Adrenal gland (tissue), 12 donors: ENCODE measurements around the gene RPL28. TPM values are rescaled to one million over a fixed set of nuclear protein-coding genes. Genes with fewer than 3 reads are reported as not detected.
"Not testable (repeated sequence)": the region's sequence is repeated elsewhere in the genome, so short reads cannot be mapped to it uniquely, and the experiment has no call there.

Source experiments
- DNase-seq, 7 donors: peaks; one replicate each; pipeline ENCODE4 v3.0.0-alpha.2; 2019 to 2020
- H3K27ac ChIP-seq, 5 donors: fragments of 200-600 bp; sonication (generic) in 4 of 5; 1 replicate in 3 of 5; 2 replicates in 2 of 5; pipeline versions ENCODE4 v1.5.1 to v1.8.0; 2016 to 2020; ENCODE audit warnings: mild to moderate bottlenecking in 1 of 5
- H3K27me3 ChIP-seq: fragments of 200-600 bp; 2 replicates; pipeline ENCODE4 v1.8.0; 2021
- H3K36me3 ChIP-seq, 2 donors: fragments of 200-600 bp; replicated peaks in 1 of 2; 1 replicate in 1 of 2; 2 replicates in 1 of 2; pipeline versions ENCODE4 v1.5.1 to v1.8.0; 2018 to 2022
- H3K4me1 ChIP-seq, 2 donors: fragments of 200-600 bp; replicated peaks in 1 of 2; 1 replicate in 1 of 2; 2 replicates in 1 of 2; pipeline versions ENCODE4 v1.5.1 to v1.8.0; 2018 to 2021
- H3K4me3 ChIP-seq, 4 donors: fragments of 200-600 bp; sonication (generic) in 3 of 4; one replicate each; pipeline ENCODE4 v1.5.1; 2016 to 2018
- H3K9me3 ChIP-seq, 3 donors: fragments of 200-600 bp; sonication (generic) in 1 of 3; replicated peaks in 1 of 3; 1 replicate in 2 of 3; 2 replicates in 1 of 3; pipeline versions ENCODE4 v1.5.1 to v1.8.0; 2016 to 2021
- POLR2A ChIP-seq, 2 donors: fragments of 450-650 bp; IDR thresholded peaks; one replicate each; pipeline ENCODE4 v1.6.1; 2017; ENCODE audit warnings: antibody characterized with exemption in 2 of 2, mild to moderate bottlenecking in 2 of 2, moderate library complexity in 1 of 2
- WGBS, 4 donors: extraction: QIAGEN DNeasy Blood & Tissue Kit in 2 of 4; methylation state at CpG; one replicate each; pipeline versions ENCODE4 v1.1.5 to v1.1.7; 2013 to 2017; 5-methylcytosine and 5-hydroxymethylcytosine counted together
- intact Hi-C, 2 donors: fragments of 100-400 bp; cut with DNase I; formaldehyde crosslinking; loops; one replicate each; pipeline versions ENCODE4 v1.14.1 to v1.15.0; 2022 to 2023
- polyA plus RNA-seq, 3 donors: library from polyadenylated mRNA; stranded (reverse); fragments of 200-250 nt in 2 of 3; fragments of 350-450 nt in 1 of 3; fragmentation: Illumina TruSeq in 1 of 3; extraction: RNeasy Lipid Tissue Mini Kit (QIAGEN cat#74804) in 1 of 3; gene quantifications; one replicate each; pipeline ENCODE4 v1.2.3, GENCODE V29; 2013 to 2014
- total RNA-seq, 9 donors: library from RNA; depleted of rRNA in 4 of 9; stranded (reverse); fragments of >200 nt in 4 of 9; fragments of 120-200 nt in 1 of 9; fragmentation: NEBNext Ultra II Directional in 1 of 9; extraction: Animal tissue kit (Norgen Biotek cat#: 25700) in 1 of 9; gene quantifications; one replicate each; pipeline versions ENCODE4 v1.1.0 to v1.2.4, GENCODE V29; 2013 to 2023
- TF ChIP-seq, protein P1 (sequence below), 6 experiments: fragments of 450-650 bp in 4 of 6; fragments of 200-600 bp in 2 of 6; sonication (generic) in 1 of 6; IDR thresholded peaks; 1 replicate in 5 of 6; 2 replicates in 1 of 6; pipeline versions ENCODE4 v1.5.1 to v1.8.0; 2016 to 2021; ENCODE audit warnings: antibody characterized with exemption in 6 of 6, mild to moderate bottlenecking in 2 of 6, moderate library complexity in 1 of 6
- donor health status: healthy with polysubstance abuse.
- donor health status: Bipolar disorder and iron deficiency.
- donor health status: DM: yes; HTN: yes; CAD: no.
- donor health status: DM: no; HTN: no; CAD: no.
- donor health status: DM: no; HTN: no; CAD: no.
- donor health status: DM: yes; HTN: yes; CAD: no.

The RPL28 gene
- total and polyA plus RNA-seq, 12 donors: 194 to 2,804 (median 1,045) TPM

DNA sequence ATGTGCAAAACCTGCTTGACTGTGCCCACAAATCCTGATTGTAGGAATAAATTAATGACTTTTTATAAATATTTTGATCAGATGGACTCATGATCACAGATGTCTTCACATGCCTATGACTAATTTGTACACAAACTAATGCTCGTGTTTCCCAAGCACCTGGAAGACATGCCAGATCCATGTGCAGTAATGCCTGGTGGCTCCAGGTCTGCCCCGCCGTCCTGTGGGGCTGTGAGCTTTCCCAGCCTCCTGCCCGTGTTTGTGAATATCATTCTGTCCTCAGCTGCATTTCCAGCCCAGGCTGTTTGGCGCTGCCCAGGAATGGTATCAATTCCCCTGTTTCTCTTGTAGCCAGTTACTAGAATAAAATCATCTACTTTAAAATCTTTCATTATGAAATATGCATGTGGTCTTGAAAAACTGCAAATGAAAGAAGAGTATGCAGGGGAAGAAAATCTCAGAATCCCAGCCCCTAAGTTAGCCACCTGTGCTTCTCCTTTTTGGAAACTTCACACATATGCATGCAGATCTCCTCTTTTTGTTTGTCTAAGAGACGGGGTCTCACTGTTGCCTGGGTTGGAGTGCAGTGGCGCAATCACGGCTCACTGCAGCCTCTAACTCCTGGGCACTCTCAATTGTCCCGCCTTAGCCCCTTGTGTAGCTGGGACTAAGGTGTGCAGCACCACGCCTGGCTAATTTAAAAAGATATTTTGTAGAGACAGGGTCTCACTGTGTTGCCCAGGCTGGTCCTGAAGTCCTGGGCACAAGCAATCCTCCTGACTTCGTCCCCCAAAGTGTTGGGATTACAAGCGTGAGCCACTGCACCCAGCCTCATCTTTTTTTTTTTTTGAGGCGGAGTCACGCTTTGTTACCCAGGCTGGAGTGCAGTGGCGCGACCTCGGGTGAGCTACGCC lies 6.2 kb downstream of the RPL28 start:
- H3K36me3 ChIP-seq: peaks cover 0 to 34% of the 10 kb centered on the region in 2 donors
- DNase-seq: no peak

DNA sequence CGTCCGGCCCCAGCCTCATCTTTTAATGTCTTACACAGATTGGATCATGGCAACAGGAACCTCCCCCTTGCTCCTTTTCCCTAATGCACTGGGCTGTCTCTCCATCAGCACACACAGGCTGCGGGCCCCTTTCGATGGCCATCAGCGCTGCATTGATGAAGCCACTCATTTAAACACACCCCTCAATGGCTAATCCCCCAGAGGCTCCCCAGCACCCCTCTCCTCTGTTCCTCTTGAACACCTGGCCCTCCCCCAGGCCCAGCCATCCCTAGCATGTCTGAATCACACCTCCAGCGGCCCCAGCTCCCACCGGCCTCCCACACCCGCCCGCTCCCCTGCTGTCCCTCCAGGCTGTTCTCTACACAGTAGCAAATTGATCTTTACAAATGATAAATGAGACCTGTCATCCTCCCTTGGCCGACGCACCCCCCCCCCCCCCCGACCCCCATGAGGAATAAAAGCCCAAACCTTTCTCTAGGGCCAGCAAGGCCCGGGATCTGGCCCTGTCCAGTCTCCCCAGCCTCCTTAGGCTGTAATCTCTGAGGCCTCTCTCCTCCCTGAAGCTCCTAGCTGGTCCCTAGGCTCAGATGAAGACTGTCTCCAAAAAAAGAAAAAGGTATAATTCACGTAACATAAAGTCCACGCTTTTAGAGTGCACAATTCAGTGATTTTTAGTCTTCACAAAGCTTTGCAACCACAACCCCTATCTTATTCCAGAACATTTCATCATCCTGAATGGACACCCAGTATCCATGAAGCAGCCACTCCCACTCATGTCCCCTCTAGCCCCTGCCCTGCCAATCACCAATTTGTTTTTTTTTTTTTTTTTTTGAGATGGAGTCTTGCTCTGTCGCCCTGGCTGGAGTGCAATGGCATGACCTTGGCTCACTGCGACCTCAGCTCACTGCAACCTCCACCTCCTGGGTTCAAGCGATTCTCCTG lies 7.4 kb downstream of the RPL28 start:
- H3K27ac ChIP-seq: no peak overlapping the region
- peaks cover 0 to 23% of the 10 kb centered on the region in 2 donors for H3K36me3 ChIP-seq
- 61 to 67% (median 64%) methylated on average over 18 of the region's 18 CpGs for WGBS, 4 donors
- peaks cover under 1 to 16% of the 10 kb centered on the region in 2 donors for H3K4me1 ChIP-seq
- H3K27me3 ChIP-seq: no peaks in the 10 kb centered on the region
- no peaks in the 10 kb centered on the region for H3K9me3 ChIP-seq
- intact Hi-C loops: no loop called here
- DNase-seq: no peak
- TF ChIP-seq, protein P1, sequence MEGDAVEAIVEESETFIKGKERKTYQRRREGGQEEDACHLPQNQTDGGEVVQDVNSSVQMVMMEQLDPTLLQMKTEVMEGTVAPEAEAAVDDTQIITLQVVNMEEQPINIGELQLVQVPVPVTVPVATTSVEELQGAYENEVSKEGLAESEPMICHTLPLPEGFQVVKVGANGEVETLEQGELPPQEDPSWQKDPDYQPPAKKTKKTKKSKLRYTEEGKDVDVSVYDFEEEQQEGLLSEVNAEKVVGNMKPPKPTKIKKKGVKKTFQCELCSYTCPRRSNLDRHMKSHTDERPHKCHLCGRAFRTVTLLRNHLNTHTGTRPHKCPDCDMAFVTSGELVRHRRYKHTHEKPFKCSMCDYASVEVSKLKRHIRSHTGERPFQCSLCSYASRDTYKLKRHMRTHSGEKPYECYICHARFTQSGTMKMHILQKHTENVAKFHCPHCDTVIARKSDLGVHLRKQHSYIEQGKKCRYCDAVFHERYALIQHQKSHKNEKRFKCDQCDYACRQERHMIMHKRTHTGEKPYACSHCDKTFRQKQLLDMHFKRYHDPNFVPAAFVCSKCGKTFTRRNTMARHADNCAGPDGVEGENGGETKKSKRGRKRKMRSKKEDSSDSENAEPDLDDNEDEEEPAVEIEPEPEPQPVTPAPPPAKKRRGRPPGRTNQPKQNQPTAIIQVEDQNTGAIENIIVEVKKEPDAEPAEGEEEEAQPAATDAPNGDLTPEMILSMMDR (IDR thresholded peaks at IDR 0.05): no peak
- TF ChIP-seq POLR2A (IDR thresholded peaks at IDR 0.05): no peak
- H3K4me3 ChIP-seq: no peak overlapping the region

More for the DNA sequence above, 6.2 kb downstream of the RPL28 start:
- no peak overlapping the region for H3K27ac ChIP-seq
- no peaks in the 10 kb centered on the region for H3K27me3 ChIP-seq
- 79 to 89% (median 84%) methylated on average over 16 to 18 of the region's 18 CpGs for WGBS, 4 donors
- H3K4me1 ChIP-seq: peaks cover 11 to 27% of the 10 kb centered on the region in 2 donors
- H3K4me3 ChIP-seq: no peak overlapping the region
- H3K9me3 ChIP-seq: no peaks in the 10 kb centered on the region
- TF ChIP-seq POLR2A (IDR thresholded peaks at IDR 0.05): no peak
- TF ChIP-seq, protein P1 (IDR thresholded peaks at IDR 0.05): no peak
- intact Hi-C loops: no loop called here

DNA sequence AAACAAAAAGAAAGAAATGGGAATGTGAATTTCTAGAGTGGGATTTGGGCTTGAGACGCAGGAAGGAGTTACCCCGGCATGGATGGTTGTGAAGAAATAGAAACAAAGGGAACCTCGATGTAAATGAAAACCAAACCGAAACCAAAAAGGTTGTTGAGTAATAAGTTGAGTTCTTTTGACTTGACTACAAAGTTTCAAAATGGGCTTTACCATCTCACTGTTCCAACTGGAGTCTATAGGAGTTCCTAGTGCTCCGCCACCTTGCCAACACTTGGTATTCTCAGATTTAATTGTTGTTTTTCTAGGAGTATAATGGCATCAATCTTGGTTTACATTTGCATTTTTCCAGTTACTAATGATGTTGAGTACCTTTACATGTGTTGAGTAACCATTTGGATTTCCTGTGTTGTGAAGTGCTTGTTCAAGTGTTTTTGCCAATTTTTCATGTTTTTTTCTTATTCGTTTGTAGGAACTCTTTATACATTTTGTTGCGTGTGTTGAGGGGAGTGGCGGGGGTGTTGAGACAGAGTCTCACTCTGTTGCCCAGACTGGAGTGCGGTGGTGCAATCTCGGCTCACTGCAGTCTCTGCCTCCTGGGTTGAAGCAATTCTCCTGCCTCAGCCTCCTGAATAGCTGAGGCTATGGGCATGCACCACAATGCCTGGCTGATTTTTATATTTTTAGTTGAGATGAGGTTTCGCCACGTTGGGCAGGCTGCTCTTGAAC lies 12.6 kb downstream of the RPL28 start:
- 74 to 87% (median 82%) methylated on average over 12 of the region's 12 CpGs for WGBS, 4 donors
- peaks cover 0 to 29% of the 10 kb centered on the region in 2 donors for H3K36me3 ChIP-seq
- no peak overlapping the region for H3K27ac ChIP-seq
- H3K4me1 ChIP-seq: no peaks in the 10 kb centered on the region
- H3K4me3 ChIP-seq: no peak overlapping the region
- no peak for TF ChIP-seq POLR2A (IDR thresholded peaks at IDR 0.05)
- intact Hi-C loops: no loop called here
- no peak for DNase-seq
- H3K27me3 ChIP-seq: no peaks in the 10 kb centered on the region
- H3K9me3 ChIP-seq: no peaks in the 10 kb centered on the region

DNA sequence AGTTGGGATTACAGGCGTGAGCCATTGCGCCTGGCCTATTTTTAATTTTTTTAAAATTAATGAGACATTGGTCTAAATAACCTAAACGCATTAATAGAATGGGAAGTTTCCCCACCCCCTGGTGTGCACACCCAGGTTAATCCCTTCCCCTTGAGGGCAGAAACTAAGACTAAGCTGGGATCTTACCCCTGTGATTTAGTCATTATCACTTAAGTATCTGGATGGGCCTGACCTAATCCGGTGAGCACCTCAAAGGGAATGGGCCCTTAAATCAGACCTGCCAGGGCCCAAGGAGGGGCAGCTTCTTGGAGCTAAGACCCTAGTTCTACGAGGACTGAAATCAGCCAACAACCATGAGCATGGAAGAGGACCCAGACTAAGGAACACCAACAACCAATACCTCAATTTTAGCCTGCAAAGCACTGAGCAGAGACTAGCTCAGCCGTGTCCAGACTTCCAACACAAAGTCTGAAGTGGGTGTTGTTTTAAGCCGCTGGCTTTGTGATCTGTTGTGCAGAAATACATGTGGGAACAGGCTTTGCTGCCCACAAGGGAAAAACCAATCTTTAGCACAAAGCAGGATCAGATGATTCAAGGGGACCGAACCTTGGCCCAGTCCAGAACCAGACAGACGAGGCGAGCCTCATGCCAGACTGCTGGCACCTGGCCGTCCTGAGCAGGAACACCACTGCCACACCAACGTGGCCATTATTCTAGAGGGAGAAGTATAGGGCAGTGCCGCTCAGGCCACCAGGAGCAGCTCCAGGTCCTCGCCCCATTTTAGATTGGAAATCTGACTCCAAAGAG lies 14.8 kb downstream of the RPL28 start:
- H3K27ac ChIP-seq: no peak overlapping the region
- no peak for DNase-seq
- 89 to 91% (median 91%) methylated on average over 7 to 14 of the region's 14 CpGs for WGBS, 4 donors
- no peaks in the 10 kb centered on the region for H3K27me3 ChIP-seq
- peaks cover 0 to 1% of the 10 kb centered on the region in 2 donors for H3K4me1 ChIP-seq
- TF ChIP-seq, protein P1 (IDR thresholded peaks at IDR 0.05): no peak
- TF ChIP-seq POLR2A (IDR thresholded peaks at IDR 0.05): no peak
- no peaks in the 10 kb centered on the region for H3K9me3 ChIP-seq
- intact Hi-C loops: no loop called here
- H3K36me3 ChIP-seq: peaks cover 0 to 36% of the 10 kb centered on the region in 2 donors
- H3K4me3 ChIP-seq: no peak overlapping the region

DNA sequence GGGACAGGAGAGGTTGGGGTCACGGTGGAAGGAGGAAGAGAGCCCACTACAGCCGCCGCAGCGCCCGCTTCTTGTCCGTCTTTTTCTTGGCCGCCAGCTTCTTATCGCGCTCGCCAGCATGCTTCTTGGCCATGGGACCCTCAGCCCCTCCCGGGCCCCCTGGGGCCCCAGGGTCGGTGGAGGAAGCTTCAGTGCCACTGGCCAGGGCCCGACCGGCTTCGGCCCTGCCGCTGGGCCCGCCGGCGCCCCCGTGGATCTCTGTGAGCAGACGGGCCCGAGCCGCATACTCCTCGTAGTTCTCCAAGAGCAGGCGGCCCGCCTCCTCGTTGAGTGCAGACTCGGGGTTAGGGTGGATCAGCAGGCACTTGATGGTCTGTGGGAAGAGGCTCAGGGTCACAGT lies 15.7 kb downstream of the RPL28 start:
- H3K9me3 ChIP-seq, H3K4me1 ChIP-seq, H3K27ac ChIP-seq, H3K27me3 ChIP-seq, DNase-seq, intact Hi-C loops, H3K4me3 ChIP-seq: not testable (repeated sequence)
- peaks cover 0 to 44% of the 10 kb centered on the region in 2 donors for H3K36me3 ChIP-seq
- 80 to 88% (median 83%) methylated on average over 1 to 19 of the region's 28 CpGs for WGBS, 4 donors
